Measurements from ENCODE around the gene SOCS7.

SOCS7 gene

DNA sequence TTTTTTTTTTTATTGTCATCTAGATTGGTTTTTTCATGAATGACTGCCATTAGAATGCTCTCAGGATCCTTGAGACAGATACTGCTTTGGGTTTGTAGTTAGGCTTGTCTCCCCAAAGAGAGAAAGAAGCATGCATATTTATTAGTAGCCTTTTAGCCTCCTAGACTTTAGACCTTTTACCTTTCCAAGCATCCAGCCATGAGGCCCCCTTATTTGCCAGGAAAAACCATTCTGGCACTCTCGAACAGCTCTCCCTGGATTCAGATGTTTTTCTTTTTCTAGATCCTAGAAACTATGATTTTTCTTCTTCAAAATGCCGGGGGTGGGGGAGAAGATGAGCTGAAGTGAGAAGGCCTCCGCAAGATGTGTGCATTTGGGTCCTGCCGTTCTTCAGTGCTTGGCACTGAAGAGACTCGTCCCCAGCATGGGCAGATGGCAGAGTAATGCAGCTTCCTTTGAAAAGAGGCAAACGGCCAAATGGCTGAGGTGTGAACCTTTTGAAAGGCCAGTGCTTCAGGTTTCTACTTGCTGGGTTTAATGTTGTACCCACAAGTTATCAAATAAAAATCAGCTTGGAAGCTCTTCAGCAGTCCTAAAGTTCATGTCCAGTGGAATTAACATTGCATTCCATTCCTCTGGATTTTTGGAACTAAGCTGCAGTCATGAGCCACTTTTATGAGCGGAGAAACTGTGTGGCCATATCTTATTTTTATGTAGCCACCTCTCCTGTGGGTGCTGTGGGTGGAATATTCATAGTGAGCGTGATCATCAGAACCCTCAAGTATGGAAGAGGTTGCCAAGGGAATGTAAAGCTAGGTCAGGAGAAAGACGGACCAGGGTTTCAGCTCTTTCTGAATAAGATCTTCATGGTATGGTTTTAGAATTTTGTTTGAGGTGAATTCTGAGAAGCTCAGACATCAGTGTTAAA lies 7.2 kb downstream of the SOCS7 start:
- no peak for DNase-seq (ENCODE audit: low read depth in 1 of 2, low spot score in 1 of 2)

DNA sequence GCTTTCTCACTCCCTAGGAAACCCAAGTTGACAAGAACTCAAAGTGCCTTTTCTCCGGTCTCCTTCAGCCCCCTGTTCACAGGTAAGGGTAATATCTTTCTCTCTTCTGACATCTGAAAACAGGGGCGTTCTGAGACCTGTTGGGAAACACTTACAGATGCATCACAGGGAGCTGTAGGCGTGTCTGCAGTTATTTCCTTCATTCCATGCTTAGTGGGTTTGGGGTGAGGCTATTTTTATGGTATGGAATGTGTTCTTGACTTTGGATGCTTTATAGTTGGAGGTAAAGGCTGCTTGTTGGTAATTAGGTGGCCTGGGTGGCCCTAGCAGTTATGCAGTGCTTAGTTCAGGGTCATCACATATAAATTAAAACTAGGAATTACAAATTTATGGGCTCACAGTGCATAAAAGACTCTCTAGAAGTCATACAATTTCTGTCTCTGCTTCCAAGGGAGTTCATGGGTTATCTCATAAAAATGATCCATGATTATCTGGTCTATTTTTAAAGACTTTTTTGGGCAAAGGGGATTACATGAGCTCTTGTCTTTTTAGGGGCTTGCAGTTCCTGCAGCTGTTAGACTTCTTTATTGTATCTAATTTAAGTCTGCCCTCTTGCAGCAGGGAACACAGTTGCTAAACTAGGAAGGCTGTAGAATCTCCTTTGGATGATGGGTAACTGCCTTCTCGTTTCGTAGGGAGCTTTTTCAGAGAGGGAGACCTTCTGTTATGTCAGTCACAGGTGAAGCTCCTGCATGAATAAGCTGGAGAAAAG lies 10.2 kb downstream of the SOCS7 start:
- no peak for DNase-seq (ENCODE audit: low read depth in 1 of 2, low spot score in 1 of 2)

DNA sequence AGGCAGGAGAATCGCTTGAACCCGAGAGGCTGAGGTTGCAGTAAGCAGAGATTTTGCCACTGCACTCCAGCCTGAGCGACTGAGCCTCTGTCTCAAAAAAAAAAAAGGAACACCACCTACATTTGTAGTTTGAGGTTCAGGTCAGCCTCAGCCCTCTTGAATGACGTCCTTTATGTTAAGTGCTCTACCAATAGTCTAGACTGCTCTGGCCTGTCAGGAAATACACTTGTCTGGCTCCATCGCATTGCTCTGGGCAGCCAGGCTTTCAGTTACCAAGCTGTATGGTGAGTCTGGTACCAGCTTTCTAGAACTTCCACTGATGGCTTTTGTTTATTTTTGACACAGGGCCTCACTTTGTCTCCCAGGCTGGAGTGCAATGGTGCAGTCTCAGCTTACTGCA lies 11.4 kb downstream of the SOCS7 start:
- no peak for DNase-seq (ENCODE audit: low read depth in 1 of 2, low spot score in 1 of 2)

DNA sequence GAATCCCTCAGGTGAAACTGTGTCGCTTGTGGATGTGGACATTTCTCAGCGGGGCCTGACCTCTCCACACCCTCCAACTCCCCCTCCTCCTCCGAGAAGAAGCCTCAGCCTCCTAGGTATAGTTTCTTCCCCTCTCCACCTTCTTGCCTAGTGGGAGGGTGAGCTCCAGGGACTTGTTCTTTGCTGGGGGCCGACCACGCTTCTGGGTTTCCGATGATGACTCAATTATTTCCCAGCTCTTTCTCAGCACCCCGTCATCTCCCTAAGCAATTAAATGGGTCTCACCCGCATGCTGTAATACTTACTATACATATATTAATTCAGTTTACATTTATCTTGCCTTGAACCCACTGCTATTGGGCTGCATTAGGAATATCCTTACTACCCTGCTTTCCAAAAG lies 13.1 kb downstream of the SOCS7 start:
- DNase-seq (ENCODE audit: low read depth in 1 of 2, low spot score in 1 of 2) = no peak

DNA sequence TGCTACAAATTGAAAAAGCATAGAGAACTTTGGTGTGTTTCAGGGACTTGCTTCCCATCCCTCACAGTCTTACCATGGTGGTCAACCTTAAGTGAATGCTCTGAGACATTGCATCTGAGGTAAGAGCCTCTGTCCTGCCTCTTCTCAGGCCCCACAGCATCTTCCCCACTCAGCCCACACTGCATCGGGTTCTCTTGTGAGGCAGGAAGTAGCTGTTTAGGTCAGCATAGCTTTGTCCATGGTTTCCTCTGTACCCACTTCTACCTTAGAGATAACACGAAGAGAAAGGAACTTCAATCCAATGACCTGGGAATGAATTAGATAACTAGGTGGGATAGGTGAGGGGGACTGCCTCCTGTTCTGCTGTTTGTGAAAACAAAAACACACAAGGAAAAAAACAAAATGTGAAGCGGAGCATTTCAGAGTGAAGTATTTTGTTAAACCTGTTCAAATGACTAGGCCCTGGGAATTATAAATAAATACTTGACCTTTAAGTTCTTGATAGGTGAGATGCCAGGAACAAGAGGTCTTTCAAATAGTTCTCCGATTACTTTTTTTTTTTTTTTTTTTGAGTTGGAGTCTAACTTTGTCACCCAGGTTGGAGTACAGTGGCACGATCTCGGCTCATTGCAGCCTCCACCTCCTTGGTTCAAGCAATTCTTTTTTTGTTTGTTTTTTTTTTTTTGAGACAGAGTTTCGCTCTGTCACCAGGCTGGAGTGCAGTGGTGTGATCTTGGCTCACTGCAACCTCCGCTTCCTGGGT lies 17.7 kb downstream of the SOCS7 start:
- no peak for DNase-seq (ENCODE audit: low read depth in 1 of 2, low spot score in 1 of 2)

DNA sequence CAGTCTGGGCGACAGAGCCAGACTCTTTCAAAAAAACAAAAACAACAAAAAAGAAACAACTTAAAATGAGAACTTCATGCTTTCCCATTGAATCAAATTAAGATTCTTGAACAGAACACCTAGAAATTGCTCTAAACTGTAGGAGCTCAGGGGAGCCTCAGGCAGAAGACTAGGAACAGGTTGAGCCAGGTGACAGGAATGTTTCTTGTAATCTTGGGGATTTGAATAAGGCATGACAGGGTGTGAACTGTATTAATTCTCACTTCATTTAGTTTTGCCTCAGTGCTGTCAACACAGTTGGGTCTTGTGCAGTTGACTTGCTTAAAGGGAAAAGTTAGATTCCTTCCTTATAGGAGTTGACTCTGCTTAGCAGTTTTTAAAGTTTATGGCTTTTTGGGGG lies 27.8 kb downstream of the SOCS7 start:
- no peak for DNase-seq (ENCODE audit: low read depth in 1 of 2, low spot score in 1 of 2)

DNA sequence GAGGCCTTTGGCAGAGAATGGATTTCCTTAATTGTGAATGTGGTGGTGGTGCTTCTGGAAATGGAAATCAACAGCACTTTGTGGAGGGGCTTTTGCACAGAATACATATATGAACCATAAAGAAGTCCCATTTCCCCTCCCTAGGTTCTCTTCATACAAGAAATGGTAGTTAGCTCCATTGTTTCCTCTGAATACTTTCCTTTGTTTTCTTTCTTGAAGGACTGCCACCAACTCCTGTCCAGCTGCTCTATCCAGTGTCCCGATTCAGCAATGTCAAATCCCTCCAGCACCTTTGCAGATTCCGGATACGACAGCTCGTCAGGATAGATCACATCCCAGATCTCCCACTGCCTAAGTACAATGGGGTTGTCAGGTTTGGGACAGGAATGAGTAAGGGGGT lies 43.4 kb downstream of the SOCS7 start:
- no peak for DNase-seq (ENCODE audit: low read depth in 1 of 2, low spot score in 1 of 2)

DNA sequence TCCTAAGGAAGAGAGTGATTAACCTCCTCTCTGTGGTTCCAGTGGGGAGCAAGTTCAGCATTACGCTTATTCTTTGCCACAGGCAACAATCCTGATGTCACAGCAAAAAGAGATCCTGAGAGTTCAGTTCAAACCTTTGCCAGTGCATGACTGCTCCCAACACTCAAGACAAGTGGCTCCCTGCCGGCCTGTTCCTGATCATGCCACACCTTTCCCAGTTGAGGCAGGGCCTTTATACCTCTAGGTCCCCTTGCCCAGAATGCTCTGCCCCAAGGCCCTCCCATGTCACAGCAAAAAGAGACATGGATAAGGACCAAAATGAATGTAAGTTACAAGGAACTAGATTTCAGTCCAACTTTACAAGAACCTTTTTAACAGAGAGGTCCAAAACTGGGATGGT lies 45.6 kb downstream of the SOCS7 start:
- DNase-seq (ENCODE audit: low read depth in 1 of 2, low spot score in 1 of 2) = no peak

DNA sequence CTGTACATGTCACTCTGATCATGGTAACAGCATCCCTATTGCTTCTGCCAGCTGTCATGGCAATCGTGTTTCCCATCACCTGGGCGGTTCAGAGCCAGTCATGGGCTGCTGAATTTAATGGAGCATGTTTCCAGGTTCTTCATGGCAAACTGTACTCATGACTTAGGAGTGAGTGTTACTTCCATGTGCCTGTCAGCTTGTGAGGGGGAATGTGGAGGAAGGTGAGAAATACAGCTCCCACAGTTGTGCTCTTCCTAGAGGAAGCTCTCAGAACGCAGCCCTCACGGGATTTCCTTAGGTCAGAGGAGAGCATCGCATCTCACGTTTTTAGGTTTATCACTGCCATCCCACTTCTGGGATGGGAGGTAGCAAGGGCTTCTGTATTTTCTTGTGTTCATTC lies 48.6 kb downstream of the SOCS7 start:
- DNase-seq (ENCODE audit: low read depth in 1 of 2, low spot score in 1 of 2) = no peak

DNA sequence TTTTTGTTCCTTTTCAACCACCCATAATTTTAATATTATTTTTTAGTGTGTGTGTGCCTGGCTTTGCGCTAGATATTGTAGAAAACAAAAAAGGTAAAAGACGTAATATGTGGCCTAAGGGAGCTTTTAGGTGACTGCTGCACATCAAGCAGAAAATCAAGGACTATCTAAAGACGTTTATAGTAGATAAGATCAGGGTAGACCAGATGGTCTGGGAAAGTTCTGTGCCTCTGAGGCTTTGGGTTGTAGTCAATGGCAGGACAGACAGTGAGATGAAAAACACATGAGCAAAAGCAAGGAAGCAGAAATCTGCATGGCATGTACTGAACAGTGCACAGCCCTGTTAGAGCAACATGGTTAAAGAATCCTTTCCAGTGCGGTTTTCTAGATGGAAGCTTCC lies 49.8 kb downstream of the SOCS7 start:
- DNase-seq (ENCODE audit: low read depth in 1 of 2, low spot score in 1 of 2) = no peak

DNA sequence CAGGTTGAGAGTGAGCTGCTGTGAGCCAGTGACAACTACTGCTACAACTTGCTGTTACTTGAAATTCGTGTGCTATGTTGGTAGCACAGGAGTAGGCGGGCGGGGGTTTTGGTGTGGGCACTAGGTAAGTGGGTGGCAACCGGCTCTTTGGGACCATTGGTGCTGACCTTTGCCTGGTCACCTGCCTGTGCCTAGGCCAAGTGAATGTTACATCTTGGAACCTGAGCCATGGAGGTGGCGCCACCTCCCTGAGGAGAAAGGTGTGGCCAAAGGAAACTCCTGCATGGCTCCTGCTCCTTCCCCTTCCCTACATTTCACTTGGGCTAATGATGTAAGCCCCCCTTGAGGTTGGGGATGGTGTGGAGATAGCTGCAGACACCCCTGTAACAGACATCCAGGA lies 51.3 kb downstream of the SOCS7 start:
- no peak for DNase-seq (ENCODE audit: low read depth in 1 of 2, low spot score in 1 of 2)

DNA sequence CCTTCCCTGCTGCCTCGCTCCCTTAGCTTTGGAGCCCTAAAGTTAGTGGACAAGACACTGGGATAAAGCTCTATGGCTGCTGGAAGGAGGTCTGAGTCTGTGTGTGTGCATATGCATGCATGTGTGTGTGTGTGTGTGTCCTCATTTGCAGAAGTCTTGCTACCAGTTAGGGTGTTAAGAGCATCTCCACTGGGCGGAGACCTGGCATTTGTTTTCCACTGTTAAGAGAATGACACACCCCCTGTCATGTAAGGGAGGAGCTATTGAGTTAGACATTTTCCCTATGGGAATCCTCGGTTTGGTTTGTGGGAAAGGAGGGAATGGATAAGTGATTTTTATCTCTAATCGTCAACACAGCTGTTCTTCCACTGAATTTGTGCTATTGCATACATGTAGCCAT lies 51.8 kb downstream of the SOCS7 start:
- no peak for DNase-seq (ENCODE audit: low read depth in 1 of 2, low spot score in 1 of 2)

DNA sequence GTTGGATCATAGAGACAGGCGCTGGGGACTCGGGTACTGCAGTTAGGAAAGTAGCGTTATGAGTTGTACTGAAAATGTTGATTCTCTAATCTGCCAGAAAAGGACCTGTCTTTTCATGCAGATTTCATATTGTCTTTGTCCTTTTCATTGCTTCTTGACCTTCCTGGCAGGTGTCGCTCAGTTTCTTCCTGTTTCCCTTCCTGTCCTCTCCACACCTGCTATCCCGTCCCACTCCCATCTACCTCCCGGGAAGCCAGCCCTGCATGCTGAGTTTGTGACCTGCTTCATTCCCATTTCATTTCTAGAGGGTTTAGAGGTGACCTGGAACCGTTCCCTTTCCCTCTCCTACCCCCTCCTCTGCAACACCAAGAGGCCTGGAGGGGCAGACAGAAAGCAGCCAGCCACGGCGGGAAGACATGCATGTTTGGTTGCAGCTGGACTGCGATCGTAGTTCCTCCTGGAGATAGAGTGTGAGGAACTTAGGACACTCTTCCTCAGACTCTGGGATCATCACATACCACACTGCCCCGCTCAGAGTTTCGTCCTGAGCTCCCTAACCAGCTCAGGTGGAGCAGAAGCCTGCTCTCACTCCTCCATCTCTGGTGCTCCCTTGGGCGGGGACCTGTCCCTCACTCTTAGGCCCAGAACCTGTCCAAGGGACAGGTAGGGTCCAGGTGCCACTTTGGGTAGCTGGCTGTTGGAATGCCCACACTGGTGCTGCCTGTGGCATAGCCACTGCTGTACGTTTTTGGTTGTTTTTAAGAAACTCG lies 52.7 kb downstream of the SOCS7 start:
- no peak for DNase-seq (ENCODE audit: low read depth in 1 of 2, low spot score in 1 of 2)

DNA sequence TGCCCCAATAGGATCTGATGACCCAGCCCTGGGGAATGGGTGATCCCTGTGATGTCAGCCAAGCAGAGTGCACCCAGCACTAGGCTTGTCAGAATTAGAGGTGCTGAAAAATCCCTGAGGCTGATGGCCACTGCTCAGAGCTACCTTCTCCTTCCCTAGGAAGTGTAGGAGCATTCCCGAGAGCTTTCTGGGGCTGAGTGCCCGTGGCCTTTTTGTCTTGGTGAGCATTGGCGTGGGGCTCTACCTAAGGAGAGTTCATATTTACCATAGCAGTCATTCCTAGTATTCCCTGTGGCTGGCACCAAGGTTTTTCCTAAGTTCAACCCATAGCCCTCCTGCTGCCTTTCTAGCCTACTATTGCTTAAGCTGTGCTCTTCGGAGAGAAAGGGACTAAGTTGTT lies 54.0 kb downstream of the SOCS7 start:
- DNase-seq (ENCODE audit: low read depth in 1 of 2, low spot score in 1 of 2) = no peak

DNA sequence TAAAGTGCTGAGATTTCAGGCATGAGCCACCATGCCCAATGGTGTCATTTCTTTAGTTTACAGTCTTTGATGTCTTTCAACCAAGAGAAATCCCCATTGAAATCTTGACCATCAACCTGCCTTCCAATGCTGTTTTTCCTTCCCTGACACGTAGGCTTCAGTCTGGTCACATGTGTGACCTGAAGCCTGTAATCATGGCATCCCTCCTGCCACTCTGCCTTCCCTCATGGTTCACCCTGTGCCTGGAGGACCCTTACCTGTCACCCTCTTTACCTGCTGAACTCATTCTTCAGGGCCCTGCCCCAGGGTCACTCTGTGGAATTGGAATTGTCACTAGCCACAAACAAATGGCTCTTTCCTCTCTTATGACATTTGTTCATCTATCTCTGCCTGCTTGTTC lies 58.6 kb downstream of the SOCS7 start:
- DNase-seq (ENCODE audit: low read depth in 1 of 2, low spot score in 1 of 2) = no peak

DNA sequence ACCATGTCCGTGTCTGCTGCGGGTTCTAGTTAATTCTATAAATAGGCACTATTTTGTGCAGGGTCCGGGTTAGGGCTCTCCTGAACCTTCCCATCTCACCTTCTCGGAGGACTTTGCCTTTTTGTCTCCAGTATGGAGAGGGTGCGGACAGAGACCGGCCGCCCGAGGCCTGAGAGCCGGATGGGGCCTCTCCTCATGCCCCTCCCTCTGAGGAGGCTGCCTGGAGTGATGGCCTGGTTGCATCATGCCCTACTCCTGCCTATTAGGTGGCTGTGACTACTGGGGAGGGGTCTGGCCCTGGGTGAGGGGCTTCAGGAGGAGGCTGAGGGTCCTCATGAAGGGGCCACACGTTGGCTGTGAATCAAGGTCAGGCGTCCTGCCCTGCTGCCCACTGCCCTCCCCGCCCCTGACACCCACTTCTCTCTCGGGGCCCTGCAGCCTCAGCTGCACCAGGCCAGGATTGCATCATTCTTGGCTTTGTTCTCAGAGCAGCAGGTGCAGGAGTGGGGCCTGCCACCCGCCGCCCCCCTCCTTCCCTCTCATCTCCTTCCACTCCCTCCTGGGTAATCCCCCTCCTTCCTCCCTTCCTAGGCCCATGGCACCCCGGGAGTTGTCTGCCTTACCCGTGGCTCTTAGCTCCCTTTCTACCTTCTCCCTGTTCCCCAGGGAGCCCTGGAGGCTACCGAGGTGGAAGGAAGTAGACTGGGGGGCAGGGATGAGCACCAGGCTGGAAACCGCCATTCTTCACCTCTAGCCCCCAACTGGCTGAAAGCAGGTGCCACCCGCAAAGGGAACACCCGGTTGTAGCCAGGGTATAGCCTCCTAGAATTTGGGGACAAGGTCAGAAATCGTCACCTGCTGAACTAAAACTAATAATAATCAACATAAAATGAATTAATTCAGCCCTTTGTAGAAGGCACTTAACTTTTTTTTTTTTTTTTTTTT lies 63.9 kb downstream of the SOCS7 start:
- DNase-seq (ENCODE audit: low read depth in 1 of 2, low spot score in 1 of 2) = no peak

DNA sequence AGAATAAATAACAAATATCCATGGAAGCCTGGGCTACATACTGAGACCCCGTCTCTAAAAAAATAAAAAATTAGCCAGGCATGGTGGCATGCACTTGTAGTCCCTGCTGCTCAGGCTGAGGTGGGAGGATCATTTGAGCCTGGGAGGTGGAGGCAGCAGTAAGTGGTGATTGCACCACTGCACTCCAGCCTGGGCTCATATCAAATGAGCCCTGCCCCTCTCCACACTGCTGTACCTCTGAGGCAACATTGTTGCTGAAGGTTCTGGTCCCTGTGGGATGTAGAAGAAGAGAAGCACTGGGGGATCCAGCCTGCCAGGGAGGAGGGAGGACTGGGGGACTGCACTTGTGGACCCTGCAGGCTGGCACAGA lies 65.2 kb downstream of the SOCS7 start:
- no peak for DNase-seq (ENCODE audit: low read depth in 1 of 2, low spot score in 1 of 2)

DNA sequence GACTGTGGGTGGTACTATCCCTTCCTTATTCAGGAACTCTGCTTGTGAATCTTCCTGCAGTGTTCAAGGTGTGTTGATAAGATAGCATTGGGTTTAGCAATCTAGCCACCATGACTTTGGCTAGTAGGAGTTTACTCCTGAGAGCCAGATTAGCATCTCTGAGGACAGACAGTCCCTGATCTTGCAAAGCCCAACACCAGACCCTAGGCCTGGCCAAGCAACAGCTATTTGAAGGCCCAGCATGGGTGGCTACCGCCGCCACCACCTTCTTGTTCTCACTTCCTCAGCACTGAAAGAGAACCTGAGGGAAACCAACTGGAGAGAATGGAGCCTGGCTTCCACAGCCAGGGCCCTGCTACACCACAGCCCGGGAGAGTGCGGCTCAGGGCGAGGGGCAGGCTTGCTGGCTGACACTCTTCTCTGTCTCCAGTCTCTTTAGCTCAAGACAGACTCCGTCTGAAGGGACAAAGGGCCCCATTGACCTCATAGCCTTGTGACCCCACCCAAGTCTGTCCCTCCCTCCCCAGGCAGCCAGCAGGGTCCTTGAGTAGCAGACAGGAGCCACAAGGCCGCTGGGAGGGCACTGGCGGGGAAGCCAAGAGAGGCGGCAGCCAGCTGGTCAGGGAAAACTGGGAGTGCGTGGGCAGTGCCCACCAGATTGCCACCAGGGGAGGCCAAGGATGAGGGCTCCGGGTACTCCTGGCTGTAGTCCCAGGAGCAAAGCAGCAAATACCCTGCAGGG lies 65.7 kb downstream of the SOCS7 start:
- DNase-seq (ENCODE audit: low read depth in 1 of 2, low spot score in 1 of 2) = no peak

DNA sequence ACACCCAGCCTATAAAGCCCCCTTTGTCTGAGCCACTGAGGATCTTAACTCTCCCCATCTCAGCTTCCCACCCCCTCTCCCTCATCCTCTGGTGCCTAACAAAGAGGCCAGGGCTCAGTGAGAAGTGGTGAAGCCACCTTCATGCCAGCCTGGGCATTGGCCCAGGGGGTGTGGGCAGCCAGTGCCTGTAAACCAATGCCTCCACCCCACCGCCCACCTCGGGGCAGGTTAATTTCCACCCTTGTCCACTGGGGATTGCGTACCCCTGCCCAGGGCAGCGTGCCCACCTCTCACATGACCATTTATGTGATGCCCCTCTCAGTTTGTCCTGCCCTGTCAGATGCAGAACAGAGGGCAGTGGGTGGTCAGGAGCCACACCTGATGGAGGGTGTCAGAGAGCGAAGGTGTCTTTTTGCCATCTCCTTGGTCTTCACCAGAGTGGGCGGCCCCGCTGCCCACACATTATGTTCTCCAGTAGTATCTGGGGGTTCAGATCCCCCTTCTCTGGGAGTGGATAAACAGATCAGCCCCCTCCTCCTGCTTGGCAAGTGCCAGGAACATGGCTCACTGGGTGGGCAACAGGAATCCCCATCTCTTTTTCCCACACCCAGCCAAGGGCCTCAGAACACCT lies 66.5 kb downstream of the SOCS7 start:
- DNase-seq (ENCODE audit: low read depth in 1 of 2, low spot score in 1 of 2) = no peak
